Measurements from ENCODE around the gene LTBP4. TPM values are rescaled to one million over a fixed set of nuclear protein-coding genes. Genes with fewer than 3 reads are reported as not detected.

Gene LTBP4
- polyA plus RNA-seq, 1 donor (not counting 4 experiments of a cell fraction or from before 2014, with no cell fraction given): 29.6 TPM

- H3K4me3 ChIP-seq (ENCODE audit: control insufficient read depth in 2 of 3, extremely low read depth in 1 of 3, insufficient read depth in 2 of 3, low read depth in 1 of 3, low read length in 3 of 3): peak overlapping the region; percentile 49 to 65 (median 59)
- H3K9ac ChIP-seq (ENCODE audit: control insufficient read depth, extremely low read depth, insufficient read depth, low read length): peak overlapping the region; percentile 62
- no peaks in the 10 kb centered on the region for H4K20me1 ChIP-seq (ENCODE audit: control insufficient read depth, extremely low read depth, insufficient read depth, low read length)
- no peak overlapping the region for H2AFZ ChIP-seq (ENCODE audit: control insufficient read depth, low read length)
- H3K27ac ChIP-seq (ENCODE audit: control insufficient read depth, insufficient read depth, low read length): peak overlapping the region; percentile 58
- TF ChIP-seq EZH2 (IDR thresholded peaks at IDR 0.05; ENCODE audit: low read length) (no peak), CTCF (optimal IDR thresholded peaks at IDR 0.05 in 1 of 3, IDR thresholded peaks at IDR 0.05 in 1 of 3, conservative IDR thresholded peaks at IDR 0.05 in 1 of 3; ENCODE audit: extremely low read depth in 1 of 3, insufficient read depth in 2 of 3, low read length in 3 of 3) (no peak)
- H3K36me3 ChIP-seq (ENCODE audit: control insufficient read depth in 2 of 2, extremely low read depth in 1 of 2, insufficient read depth in 2 of 2, low read length in 2 of 2): no peaks in the 10 kb centered on the region
- no peaks in the 10 kb centered on the region for H3K9me1 ChIP-seq (ENCODE audit: control insufficient read depth, extremely low read depth, insufficient read depth, low read length)
- no peak for DNase-seq (ENCODE audit: low read depth, low spot score)
- no peak for FAIRE-seq
- peaks cover 8% of the 10 kb centered on the region for H3K79me2 ChIP-seq (ENCODE audit: control insufficient read depth, insufficient read depth, low read length)
- no peaks in the 10 kb centered on the region for H3K9me3 ChIP-seq (ENCODE audit: control insufficient read depth, low read depth, low read length)
- dilution Hi-C loops (cut with MboI; ENCODE audit: extremely low pct_ligation_motif_present, low sequenced_read_pairs): no loop called here
- H3K4me1 ChIP-seq (ENCODE audit: control insufficient read depth, extremely low read depth, insufficient read depth, low read length): peaks cover 43% of the 10 kb centered on the region
- no peaks in the 10 kb centered on the region for H3K27me3 ChIP-seq (ENCODE audit: control insufficient read depth, extremely low read depth, insufficient read depth, low read length)
- H3K4me2 ChIP-seq (ENCODE audit: control insufficient read depth, extremely low read depth, insufficient read depth, low read depth, low read length): peak overlapping the region; percentile 73
These were observed 8.6 kb downstream of the LTBP4 start for GRCh38 chr19:40609561-40610395.

GRCh38 chr19:40610396-40611064, 9.4 kb downstream of the LTBP4 start:
- TF ChIP-seq CTCF (optimal IDR thresholded peaks at IDR 0.05 in 1 of 3, IDR thresholded peaks at IDR 0.05 in 1 of 3, conservative IDR thresholded peaks at IDR 0.05 in 1 of 3; ENCODE audit: extremely low read depth in 1 of 3, insufficient read depth in 2 of 3, low read length in 3 of 3) (peak in 1 of 3 experiments; percentile 5), EZH2 (IDR thresholded peaks at IDR 0.05; ENCODE audit: low read length) (no peak)
- no peak for DNase-seq (ENCODE audit: low read depth, low spot score)
- Histone ChIP-seq H3K27me3 (ENCODE audit: control insufficient read depth, extremely low read depth, insufficient read depth, low read length) (no peaks in the 10 kb centered on the region), H3K4me3 (ENCODE audit: control insufficient read depth in 2 of 3, extremely low read depth in 1 of 3, insufficient read depth in 2 of 3, low read depth in 1 of 3, low read length in 3 of 3) (peak overlapping the region; percentile 16 to 70 (median 49)), H3K4me1 (ENCODE audit: control insufficient read depth, extremely low read depth, insufficient read depth, low read length) (peaks cover 42% of the 10 kb centered on the region), H2AFZ (ENCODE audit: control insufficient read depth, low read length) (no peak overlapping the region), H3K9me1 (ENCODE audit: control insufficient read depth, extremely low read depth, insufficient read depth, low read length) (no peaks in the 10 kb centered on the region), H3K9ac (ENCODE audit: control insufficient read depth, extremely low read depth, insufficient read depth, low read length) (peak overlapping the region; percentile 62), H3K9me3 (ENCODE audit: control insufficient read depth, low read depth, low read length) (no peaks in the 10 kb centered on the region), H3K79me2 (ENCODE audit: control insufficient read depth, insufficient read depth, low read length) (peaks cover 8% of the 10 kb centered on the region), H3K36me3 (ENCODE audit: control insufficient read depth in 2 of 2, extremely low read depth in 1 of 2, insufficient read depth in 2 of 2, low read length in 2 of 2) (no peaks in the 10 kb centered on the region), H3K27ac (ENCODE audit: control insufficient read depth, insufficient read depth, low read length) (peak overlapping the region; percentile 58), H3K4me2 (ENCODE audit: control insufficient read depth, extremely low read depth, insufficient read depth, low read depth, low read length) (peak overlapping the region; percentile 61), H4K20me1 (ENCODE audit: control insufficient read depth, extremely low read depth, insufficient read depth, low read length) (no peaks in the 10 kb centered on the region)
- FAIRE-seq: peak; percentile 20
- dilution Hi-C loops (cut with MboI; ENCODE audit: extremely low pct_ligation_motif_present, low sequenced_read_pairs): no loop called here
